HG03460 (cell line): ENCODE measurements around the gene PODXL.
"Not testable (repeated sequence)": the region's sequence is repeated elsewhere in the genome, so short reads cannot be mapped to it uniquely, and the experiment has no call there.

Source experiments
- ATAC-seq: cut with Tn5 transposase; IDR thresholded peaks from one replicate; pipeline ENCODE4 v1.9.1; 2021; ENCODE audit not compliant: unreplicated experiment

Gene PODXL

GRCh38 chr7:131538813-131539179 is 17.6 kb downstream of the PODXL start:
- ATAC-seq: no peak

DNA sequence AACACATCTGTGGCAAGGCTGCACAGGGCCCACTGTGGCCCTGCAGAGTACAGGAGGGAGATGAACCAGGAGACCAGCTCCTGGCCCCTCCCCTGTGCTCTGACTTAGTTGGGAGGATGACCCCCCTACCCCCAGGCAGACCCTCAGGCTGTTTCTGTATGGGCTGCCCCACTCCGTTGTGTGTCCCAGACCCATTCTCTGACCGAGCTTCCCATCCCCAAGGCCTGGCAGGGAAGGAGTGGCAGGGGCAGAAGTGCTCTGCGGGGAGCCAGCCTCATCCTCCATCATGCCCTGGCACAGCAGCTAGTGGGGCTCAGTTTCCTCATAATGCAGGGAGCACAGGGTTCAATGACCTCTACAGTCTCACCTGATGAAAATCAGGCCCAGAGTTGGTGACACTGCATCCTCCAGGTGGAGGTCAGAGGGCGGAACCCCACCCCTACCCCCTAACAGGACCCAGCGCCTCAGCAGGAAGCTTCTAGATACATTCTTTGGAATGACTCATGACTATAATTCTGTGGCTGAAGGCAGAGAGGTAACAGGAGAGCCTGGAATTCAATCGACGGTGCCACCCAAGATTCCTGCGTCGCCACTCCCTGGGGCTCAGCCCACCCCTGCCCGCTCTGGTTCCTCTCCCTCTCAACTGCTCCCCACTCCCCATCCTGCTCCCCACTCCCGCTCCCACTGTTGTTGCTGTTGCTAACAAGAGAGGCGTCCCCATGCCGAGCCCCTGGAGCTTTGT is 18.2 kb downstream of the PODXL start:
- no peak for ATAC-seq

DNA sequence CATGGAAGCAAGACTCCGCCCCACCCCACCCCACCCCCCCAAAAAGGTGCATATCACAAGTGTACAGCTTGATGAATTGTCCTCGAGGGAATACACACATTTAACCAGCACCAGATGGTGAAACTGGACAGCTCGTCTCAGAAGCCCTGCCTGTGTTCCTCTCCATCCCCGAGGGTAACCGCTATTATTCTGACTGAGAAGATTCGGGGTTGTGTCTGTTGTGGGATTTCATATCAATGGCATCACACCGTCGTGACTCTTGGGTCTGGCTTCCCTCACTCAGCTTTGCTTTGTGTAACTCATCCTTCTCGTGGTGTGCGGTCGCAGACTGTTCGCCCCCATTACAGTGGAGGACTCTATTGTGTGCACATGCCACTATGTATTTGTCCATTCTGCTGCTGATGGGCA is 18.9 kb downstream of the PODXL start:
- no peak for ATAC-seq

DNA sequence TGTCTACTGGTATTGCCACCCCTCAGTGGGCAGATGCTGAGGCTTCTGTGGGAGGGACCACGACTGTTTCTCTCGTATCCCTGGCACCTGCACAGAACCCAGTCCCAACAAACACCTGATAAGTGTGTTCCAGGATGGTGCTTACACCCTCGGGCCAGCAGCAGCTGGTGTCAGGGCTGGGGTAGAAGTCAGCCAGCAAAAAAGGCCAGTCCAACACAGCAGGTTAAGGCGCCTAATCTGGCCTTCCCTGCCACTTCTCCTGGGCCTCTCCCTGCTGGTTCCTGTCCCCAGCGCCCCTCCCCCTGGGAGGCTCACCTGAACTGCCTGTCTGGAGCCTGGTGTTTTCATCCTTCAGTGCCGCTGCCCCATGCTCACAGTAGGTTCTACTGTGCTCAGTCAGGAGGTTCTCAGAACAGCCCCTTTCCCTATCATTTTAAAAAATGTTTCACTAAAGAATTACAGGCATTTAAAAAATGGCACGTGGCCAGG is 20.0 kb downstream of the PODXL start:
- ATAC-seq: no peak

- no peak for ATAC-seq
These were observed 22.6 kb downstream of the PODXL start for GRCh38 chr7:131533566-131534561.

GRCh38 chr7:131533151-131533559 is 23.3 kb downstream of the PODXL start:
- no peak for ATAC-seq

- no peak for ATAC-seq
These were observed 23.8 kb downstream of the PODXL start for GRCh38 chr7:131532570-131533091.

- no peak for ATAC-seq
These were observed 26.3 kb downstream of the PODXL start for GRCh38 chr7:131530137-131530536.

DNA sequence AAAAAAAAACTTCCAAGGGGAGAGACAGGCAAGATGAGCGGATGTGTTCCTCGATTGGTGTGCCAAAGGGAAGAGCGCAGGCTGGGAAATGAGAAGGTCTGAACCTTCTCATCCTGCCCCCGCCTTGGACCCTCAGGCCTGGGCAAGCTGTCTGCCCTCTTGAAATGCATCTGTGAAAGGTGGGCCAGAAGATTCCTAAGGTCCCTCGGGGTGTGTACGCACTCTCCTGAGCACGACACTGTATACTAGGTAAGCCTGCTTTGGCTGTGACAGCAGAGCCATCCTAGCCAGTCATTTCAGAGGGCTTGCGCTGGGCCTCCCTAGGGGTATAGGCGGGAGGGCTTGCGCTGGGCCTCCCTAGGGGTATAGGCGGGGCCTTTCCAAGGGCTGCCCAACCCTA is 26.8 kb downstream of the PODXL start:
- no peak for ATAC-seq

- no peak for ATAC-seq
These were observed 27.2 kb downstream of the PODXL start for GRCh38 chr7:131529179-131529578.

DNA sequence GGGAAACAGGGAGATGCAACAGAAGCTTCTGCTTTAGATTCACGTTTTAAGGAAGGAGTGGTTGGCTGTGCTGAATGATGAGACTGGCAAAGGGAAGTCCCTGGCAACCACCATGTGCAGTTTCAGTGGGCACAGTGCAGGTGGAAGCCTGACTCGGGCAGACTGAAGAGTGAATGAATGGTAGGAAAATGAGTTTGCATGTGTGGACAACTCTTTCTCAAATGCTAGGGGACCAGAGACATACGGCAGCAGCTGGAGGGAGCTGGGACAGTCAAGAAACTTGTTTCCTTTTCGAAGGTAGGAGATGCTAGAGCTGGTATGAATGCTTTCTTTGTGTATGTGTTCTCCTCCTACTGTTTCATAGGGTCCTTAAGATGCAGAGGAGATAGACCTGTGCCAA is 29.0 kb downstream of the PODXL start:
- no peak for ATAC-seq

DNA sequence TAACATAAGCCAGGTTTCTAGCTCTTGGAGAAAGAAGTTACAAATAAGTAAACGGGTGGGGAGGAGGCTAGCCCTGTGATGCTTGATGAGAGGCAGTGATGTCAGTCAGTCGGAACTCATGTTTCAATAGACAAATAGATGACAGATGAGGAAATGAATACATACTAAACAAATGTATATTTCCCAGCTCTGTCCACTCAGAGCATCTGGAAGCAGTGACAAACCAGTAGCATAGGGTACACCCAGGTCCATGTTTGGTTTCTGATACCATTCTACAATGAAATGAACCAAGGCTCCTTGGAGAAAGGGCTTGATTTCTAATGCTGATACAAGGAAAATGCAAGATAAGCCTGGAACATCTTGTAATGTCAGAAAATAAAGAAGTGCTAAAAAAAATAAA is 30.6 kb downstream of the PODXL start:
- ATAC-seq: no peak

- no peak for ATAC-seq
These were observed 31.7 kb downstream of the PODXL start for GRCh38 chr7:131524703-131525102.

GRCh38 chr7:131524115-131524514 is 32.3 kb downstream of the PODXL start:
- no peak for ATAC-seq

DNA sequence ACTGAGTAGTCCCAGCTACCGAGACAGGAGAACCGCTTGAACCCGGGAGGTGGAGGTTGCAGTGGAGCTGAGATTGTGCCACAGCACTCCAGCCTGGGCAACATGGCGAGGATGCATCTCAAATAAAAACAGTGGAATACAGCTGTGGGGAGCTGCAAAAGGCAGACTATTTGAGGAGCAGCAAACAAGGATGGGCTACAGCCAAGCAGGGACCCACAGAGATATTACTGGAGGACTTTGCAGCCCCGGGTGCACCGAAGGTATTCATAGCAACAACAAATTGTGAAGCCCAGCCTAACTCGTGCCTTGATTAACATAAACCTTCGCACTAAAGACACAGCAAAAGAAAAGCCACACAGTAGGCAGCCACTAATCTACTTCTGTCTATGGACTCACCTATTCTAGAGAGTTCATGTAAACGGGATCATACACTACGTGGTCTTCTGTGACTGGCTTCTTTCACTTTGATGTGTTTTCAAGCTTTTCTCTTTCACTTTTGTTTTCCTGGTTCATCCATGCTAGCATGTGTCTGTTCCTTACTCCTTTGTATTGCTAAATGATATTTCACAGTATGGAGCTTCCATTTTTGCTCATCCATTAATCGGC is 34.0 kb downstream of the PODXL start:
- no peak for ATAC-seq

DNA sequence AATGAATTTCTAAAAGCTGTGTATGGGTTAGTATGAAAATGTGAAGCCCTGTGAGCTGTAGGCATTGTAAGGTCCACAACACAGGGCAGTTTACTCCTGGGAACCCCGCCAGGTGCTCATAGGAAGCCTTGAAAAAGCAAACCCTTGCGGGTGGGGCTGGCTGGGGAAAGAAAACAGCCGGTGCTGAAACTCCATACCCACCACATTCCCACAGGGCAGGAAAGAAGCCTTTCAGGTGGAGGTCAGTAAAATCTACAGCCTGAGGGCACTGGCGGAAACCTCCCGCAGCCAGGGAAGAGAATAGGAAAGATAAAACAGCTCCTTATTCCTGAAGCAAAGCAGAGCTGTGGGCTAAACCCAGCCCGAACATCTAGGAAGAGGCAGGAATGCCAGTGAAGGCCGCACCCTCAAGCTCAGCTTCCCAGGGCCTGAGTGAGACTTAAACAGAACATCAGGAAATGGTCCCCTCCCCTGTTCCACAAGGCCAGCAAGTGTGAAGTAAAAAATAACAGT is 34.7 kb downstream of the PODXL start:
- ATAC-seq: no peak

DNA sequence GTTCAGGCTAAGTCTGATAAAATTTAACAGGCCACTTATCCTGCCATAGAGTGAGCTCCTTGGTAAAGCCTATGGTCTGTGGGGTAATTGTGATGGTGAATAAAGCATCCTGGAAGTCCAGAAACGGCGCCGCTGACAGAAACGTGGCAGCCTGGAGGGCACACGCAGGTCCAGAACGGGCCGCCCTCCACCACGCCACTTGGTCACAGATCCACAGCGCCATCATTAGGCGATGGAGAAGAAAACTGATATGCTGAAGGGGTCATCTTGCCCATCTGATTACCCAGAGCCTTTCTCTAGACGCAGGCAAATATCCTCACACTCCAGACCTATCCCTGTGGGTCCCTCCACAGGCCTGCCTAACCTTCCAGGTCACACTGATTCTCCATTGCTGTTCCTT is 37.8 kb downstream of the PODXL start:
- no peak for ATAC-seq

DNA sequence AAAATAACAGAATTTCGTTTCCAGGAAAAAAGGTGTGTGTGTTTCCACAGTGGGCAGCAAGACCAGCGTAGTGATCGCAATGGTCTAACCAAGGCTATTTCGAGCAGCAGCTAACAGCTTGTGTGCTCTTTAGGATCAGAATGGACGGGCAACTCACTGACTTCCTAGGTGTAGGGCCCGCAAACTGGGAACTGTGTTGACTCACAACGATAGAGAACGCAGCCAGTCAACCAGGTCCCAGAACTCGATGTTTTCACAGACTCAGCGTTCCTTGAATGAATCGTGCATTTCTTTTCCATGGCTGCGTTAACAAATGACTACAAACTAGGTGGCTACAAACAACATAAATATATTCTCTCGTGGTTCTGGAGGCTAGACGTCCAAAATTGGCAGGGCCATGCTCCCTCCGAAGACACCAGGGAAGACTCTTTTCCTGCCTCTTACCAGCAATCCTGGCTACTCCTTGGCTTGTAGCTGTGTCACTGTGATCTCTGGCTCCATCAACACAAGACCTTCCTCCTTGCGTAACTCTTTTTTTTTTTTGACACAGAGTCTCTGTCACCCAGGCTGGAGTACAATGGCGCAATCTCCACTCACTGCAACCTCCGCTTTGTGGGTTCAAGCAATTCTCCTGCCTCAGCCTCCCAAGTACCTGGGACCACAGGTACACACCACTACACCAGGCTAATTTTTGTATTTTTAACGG is 39.1 kb downstream of the PODXL start:
- ATAC-seq: no peak

- ATAC-seq: not testable (repeated sequence)
These were observed 41.0 kb downstream of the PODXL start for GRCh38 chr7:131515471-131515870.

DNA sequence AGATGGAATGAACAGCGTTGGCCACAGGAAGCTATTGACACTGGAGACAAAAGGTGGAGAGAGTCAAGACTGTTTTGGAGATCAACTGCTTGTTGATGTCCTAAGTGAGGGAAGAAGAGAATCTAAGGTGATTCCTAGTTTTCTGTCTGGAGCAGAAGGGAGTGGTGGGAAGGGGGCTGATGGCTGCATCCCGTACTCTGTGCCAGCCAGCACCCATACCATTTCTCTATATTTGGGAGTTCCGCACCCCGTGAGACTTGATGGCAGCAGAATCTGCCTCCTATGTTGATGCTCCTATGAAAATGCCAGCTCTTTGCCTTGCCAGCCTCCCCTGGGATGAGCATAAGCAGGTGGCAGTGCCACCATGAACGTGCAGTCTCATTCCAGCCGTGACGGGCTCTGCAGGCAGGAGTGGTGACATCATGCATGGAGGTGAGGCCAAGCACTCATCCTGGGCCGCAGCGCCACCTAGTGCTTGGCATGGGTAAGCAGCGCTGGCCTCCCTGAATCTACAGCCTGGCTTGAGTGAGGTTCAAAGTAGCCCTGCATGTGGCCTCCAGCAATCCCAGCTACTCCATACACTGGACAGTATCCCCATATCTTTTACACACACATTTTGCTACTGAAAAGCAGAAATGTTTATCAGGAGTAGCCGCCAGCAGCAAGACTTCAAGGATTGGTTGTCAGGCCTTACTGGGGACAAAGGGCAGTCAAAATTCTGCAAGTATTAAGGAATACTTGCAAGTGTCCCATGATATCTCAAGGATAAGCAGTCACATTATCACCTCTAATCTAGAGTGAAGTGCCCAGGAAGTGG is 43.0 kb downstream of the PODXL start:
- peak; percentile 87 for ATAC-seq
